Spleen (tissue), 7 donors: Measurements from ENCODE around the gene CIAO2B.

Experiments
- POLR2A ChIP-seq, 3 donors: fragments of 450-650 bp; IDR thresholded peaks; one replicate each; pipeline ENCODE4 v1.5.1; 2017; ENCODE audit warnings: antibody characterized with exemption in 3 of 3, mild to moderate bottlenecking in 1 of 3
- TF ChIP-seq, protein P1 (sequence below), 11 experiments: fragments of 200-600 bp in 7 of 11; fragments of 450-650 bp in 4 of 11; sonication (generic) in 4 of 11; IDR thresholded peaks in 8 of 11; conservative IDR thresholded peaks in 3 of 11; 1 replicate in 7 of 11; 2 replicates in 4 of 11; pipeline versions ENCODE4 v1.4.0 to v1.8.0; 2016 to 2021; ENCODE audit warnings: antibody characterized with exemption in 11 of 11, inconsistent platforms in 4 of 11, mild to moderate bottlenecking in 1 of 11
- donor health status: DM: no; HTN: no; CAD: no; lungs with moderate emphysema.
- donor health status: DM: no; HTN: no; CAD: no.
- donor health status: DM: no; HTN: no; CAD: no.

DNA sequence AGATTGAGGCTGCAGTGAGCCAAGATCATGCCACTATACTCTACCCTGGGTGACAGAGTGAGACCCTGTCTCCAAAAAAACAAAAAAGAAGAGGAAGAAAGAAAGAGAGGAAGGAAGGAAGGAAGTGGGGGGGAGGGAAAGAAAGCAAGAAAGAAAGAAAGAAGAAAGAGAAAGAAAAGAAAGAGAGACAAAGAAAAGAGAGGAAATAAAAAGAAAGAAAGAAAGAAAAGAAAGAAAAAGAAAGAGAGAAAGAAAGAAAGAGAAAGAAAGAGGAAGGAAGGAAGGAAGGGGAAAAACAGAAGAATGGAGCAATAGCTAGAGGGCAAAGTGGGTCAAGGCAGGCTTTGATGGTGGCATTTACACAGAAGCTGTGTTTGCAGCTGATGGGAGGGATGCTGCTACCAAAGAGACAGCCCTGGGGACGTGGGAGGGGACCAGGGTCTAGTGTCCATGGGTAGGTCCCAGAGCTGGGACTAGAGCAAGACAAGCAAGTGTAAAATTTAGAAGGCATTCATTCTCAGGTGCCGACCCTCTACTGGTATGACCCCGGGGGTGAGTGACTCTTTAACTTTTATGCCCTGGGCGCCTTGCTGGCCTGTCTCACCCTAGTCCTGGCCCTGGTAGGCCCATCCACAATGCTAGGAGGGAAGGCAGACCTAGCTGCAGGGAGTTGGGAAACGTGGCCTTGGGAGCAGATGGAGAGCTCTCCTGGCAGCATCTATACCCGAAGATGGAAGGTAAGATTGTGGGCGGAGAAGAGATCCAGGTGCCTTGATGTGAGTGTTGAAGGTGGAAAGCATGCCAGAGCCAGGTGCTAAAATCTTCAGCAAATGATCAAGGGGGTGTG lies 24.9 kb upstream of the CIAO2B start:
- TF ChIP-seq, protein P1, sequence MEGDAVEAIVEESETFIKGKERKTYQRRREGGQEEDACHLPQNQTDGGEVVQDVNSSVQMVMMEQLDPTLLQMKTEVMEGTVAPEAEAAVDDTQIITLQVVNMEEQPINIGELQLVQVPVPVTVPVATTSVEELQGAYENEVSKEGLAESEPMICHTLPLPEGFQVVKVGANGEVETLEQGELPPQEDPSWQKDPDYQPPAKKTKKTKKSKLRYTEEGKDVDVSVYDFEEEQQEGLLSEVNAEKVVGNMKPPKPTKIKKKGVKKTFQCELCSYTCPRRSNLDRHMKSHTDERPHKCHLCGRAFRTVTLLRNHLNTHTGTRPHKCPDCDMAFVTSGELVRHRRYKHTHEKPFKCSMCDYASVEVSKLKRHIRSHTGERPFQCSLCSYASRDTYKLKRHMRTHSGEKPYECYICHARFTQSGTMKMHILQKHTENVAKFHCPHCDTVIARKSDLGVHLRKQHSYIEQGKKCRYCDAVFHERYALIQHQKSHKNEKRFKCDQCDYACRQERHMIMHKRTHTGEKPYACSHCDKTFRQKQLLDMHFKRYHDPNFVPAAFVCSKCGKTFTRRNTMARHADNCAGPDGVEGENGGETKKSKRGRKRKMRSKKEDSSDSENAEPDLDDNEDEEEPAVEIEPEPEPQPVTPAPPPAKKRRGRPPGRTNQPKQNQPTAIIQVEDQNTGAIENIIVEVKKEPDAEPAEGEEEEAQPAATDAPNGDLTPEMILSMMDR (IDR thresholded peaks at IDR 0.05 in 8 of 11, conservative IDR thresholded peaks at IDR 0.05 in 3 of 11): no peak
- no peak for TF ChIP-seq POLR2A (IDR thresholded peaks at IDR 0.05)
